Endodermal cell (in vitro differentiated cells): Measurements from ENCODE around the gene OMA1. TPM values are rescaled to one million over a fixed set of nuclear protein-coding genes. Genes with fewer than 3 reads are reported as not detected.

Experiments used
- DNase-seq: peaks from one replicate; pipeline ENCODE4 v3.0.0-alpha.2; 2017
- H3K27ac ChIP-seq: 2 replicates; pipeline ENCODE4 v1.5.1; 2013; ENCODE audit warnings: mild to moderate bottlenecking, low read depth, low read length, moderate library complexity
- H3K27me3 ChIP-seq: 2 replicates; pipeline ENCODE4 v1.6.1; 2013; ENCODE audit warnings: mild to moderate bottlenecking, low read length, moderate library complexity; ENCODE audit not compliant: insufficient read depth, control insufficient read depth, poor library complexity, severe bottlenecking
- H3K36me3 ChIP-seq: 2 replicates; pipeline ENCODE4 v1.7.0; 2013; ENCODE audit warnings: mild to moderate bottlenecking, low read length, moderate library complexity; ENCODE audit not compliant: control insufficient read depth, insufficient read depth
- H3K4me1 ChIP-seq: one replicate; pipeline ENCODE4 v1.7.0; 2013; ENCODE audit warnings: low read length; ENCODE audit not compliant: control insufficient read depth, insufficient read depth
- H3K4me3 ChIP-seq: 2 replicates; pipeline ENCODE4 v1.5.1; 2013; ENCODE audit warnings: mild to moderate bottlenecking, low read length, moderate library complexity
- H3K9ac ChIP-seq: 2 replicates; pipeline ENCODE4 v1.6.1; 2013; ENCODE audit warnings: mild to moderate bottlenecking, low read length, moderate library complexity; ENCODE audit not compliant: poor library complexity, severe bottlenecking; ENCODE audit errors: extremely low read depth
- H3K9me3 ChIP-seq: 2 replicates; pipeline ENCODE4 v1.6.1; 2013; ENCODE audit warnings: mild to moderate bottlenecking, low read length, moderate library complexity; ENCODE audit not compliant: control insufficient read depth
- H3K27ac Mint-ChIP-seq: 2 replicates; pipeline ENCODE4 v1.8.0; 2020; ENCODE audit warnings: mixed read lengths
- H3K27me3 Mint-ChIP-seq: 2 replicates; pipeline ENCODE4 v1.8.0; 2021; ENCODE audit warnings: mild to moderate bottlenecking, mixed read lengths; ENCODE audit not compliant: insufficient read depth
- H3K36me3 Mint-ChIP-seq: 2 replicates; pipeline ENCODE4 v1.8.0; 2020; ENCODE audit warnings: low read depth, mixed read lengths
- H3K4me1 Mint-ChIP-seq: 2 replicates; pipeline ENCODE4 v1.8.0; 2020; ENCODE audit warnings: mixed read lengths
- H3K4me3 Mint-ChIP-seq: 2 replicates; pipeline ENCODE4 v1.8.0; 2020; ENCODE audit warnings: mild to moderate bottlenecking, moderate library complexity, mixed read lengths
- H3K9me3 Mint-ChIP-seq: 2 replicates; pipeline ENCODE4 v1.8.0; 2020; ENCODE audit warnings: mild to moderate bottlenecking, mixed read lengths
- WGBS, 2 experiments: methylation state at CpG; one replicate each; pipeline versions ENCODE4 v1.1.5 to v1.1.7; 2013; ENCODE audit warnings: missing lambda C conversion rate in 2 of 2, mixed read lengths in 1 of 2; ENCODE audit not compliant: insufficient coverage in 1 of 2, insufficient read length in 1 of 2; 5-methylcytosine and 5-hydroxymethylcytosine counted together
- total RNA-seq, 2 donors: library from RNA; stranded (reverse); fragmentation: NEBNext Ultra II Directional in 1 of 2; extraction: Animal tissue kit (Norgen Biotek cat#: 25700) in 1 of 2; gene quantifications; 2 replicates in 1 of 2; 3 replicates in 1 of 2; pipeline ENCODE4 v1.2.1, GENCODE V29; 2021
- TF ChIP-seq, protein P1 (sequence below): fragments of 200-600 bp; sonication (generic); conservative IDR thresholded peaks from 2 replicates; pipeline ENCODE4 v1.5.0; 2021; ENCODE audit warnings: antibody characterized with exemption, mild to moderate bottlenecking

Gene OMA1
- total RNA-seq, 2 donors from 2014 or later, result 13.0 to 18.4 TPM

DNA sequence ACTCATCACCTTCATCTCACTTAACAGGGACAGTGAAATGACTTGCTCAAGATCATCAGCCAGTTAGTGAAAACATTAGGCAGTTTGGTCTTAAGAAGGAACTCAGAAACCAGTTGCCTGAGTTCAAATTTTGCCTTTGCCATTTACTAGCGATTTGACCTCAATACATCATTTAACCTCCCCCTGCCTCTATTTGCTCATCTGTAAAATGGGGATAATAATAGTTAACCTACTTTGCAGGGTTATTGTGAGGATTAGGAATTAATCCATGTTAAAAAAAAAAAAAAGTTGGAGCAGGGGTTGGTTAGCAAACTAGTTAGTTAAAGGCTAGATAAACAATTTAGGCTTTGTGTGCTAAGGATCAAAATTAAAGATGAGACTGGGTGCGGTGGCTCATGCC is 41.1 kb upstream of the OMA1 start:
- no peak overlapping the region for H3K4me3 Mint-ChIP-seq
- H3K27me3 Mint-ChIP-seq, result peaks cover 27% of the 10 kb centered on the region
- H3K4me1 Mint-ChIP-seq, result no peaks in the 10 kb centered on the region
- H3K27ac Mint-ChIP-seq, result no peak overlapping the region
- H3K27ac ChIP-seq, result no peak overlapping the region
- H3K9ac ChIP-seq, result no peak overlapping the region
- peaks cover 24% of the 10 kb centered on the region for H3K27me3 ChIP-seq
- no peaks in the 10 kb centered on the region for H3K4me1 ChIP-seq
- TF ChIP-seq, protein P1, sequence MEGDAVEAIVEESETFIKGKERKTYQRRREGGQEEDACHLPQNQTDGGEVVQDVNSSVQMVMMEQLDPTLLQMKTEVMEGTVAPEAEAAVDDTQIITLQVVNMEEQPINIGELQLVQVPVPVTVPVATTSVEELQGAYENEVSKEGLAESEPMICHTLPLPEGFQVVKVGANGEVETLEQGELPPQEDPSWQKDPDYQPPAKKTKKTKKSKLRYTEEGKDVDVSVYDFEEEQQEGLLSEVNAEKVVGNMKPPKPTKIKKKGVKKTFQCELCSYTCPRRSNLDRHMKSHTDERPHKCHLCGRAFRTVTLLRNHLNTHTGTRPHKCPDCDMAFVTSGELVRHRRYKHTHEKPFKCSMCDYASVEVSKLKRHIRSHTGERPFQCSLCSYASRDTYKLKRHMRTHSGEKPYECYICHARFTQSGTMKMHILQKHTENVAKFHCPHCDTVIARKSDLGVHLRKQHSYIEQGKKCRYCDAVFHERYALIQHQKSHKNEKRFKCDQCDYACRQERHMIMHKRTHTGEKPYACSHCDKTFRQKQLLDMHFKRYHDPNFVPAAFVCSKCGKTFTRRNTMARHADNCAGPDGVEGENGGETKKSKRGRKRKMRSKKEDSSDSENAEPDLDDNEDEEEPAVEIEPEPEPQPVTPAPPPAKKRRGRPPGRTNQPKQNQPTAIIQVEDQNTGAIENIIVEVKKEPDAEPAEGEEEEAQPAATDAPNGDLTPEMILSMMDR, result no peak
- H3K4me3 ChIP-seq, result no peak overlapping the region
- H3K36me3 ChIP-seq, result no peaks in the 10 kb centered on the region
- no peaks in the 10 kb centered on the region for H3K36me3 Mint-ChIP-seq
- DNase-seq, result no peak
- H3K9me3 ChIP-seq, result no peaks in the 10 kb centered on the region
- no peaks in the 10 kb centered on the region for H3K9me3 Mint-ChIP-seq
- 88 to 93% methylated on average over 1 to 2 of the region's 2 CpGs for WGBS, 2 experiments

GRCh38 chr1:58586271-58586670 is 39.7 kb upstream of the OMA1 start:
- Mint-ChIP-seq H3K36me3 (no peaks in the 10 kb centered on the region), H3K27ac (no peak overlapping the region), H3K4me3 (no peak overlapping the region), H3K9me3 (no peaks in the 10 kb centered on the region), H3K27me3 (peaks cover 25% of the 10 kb centered on the region), H3K4me1 (no peaks in the 10 kb centered on the region)
- Histone ChIP-seq H3K9ac (no peak overlapping the region), H3K27ac (no peak overlapping the region), H3K4me1 (no peaks in the 10 kb centered on the region), H3K36me3 (no peaks in the 10 kb centered on the region), H3K4me3 (no peak overlapping the region), H3K9me3 (no peaks in the 10 kb centered on the region), H3K27me3 (peaks cover 15% of the 10 kb centered on the region)
- WGBS, 2 experiments, result 82% methylated on average over 4 of the region's 4 CpGs; no CpG with 5 or more reads in 1 of the 2 experiments
- DNase-seq, result peak; percentile 35
- TF ChIP-seq, protein P1, result no peak

GRCh38 chr1:58585581-58586151 is 39.1 kb upstream of the OMA1 start:
- WGBS, 2 experiments, result 53 to 64% methylated on average over 2 to 3 of the region's 3 CpGs
- Histone ChIP-seq H3K4me1 (no peaks in the 10 kb centered on the region), H3K27me3 (peaks cover 15% of the 10 kb centered on the region), H3K9ac (no peak overlapping the region), H3K4me3 (no peak overlapping the region), H3K27ac (no peak overlapping the region), H3K36me3 (no peaks in the 10 kb centered on the region), H3K9me3 (no peaks in the 10 kb centered on the region)
- Mint-ChIP-seq H3K4me1 (no peaks in the 10 kb centered on the region), H3K4me3 (no peak overlapping the region), H3K27me3 (peaks cover 25% of the 10 kb centered on the region), H3K27ac (no peak overlapping the region), H3K9me3 (no peaks in the 10 kb centered on the region), H3K36me3 (no peaks in the 10 kb centered on the region)
- no peak for DNase-seq
- TF ChIP-seq, protein P1, result no peak
